Measurements from ENCODE around the gene TPM2. TPM values are rescaled to one million over a fixed set of nuclear protein-coding genes. Genes with fewer than 3 reads are reported as not detected.

TPM2 gene
- total RNA-seq, 2 experiments from 2014 or later, result 4.9 to 6.6 TPM

DNA sequence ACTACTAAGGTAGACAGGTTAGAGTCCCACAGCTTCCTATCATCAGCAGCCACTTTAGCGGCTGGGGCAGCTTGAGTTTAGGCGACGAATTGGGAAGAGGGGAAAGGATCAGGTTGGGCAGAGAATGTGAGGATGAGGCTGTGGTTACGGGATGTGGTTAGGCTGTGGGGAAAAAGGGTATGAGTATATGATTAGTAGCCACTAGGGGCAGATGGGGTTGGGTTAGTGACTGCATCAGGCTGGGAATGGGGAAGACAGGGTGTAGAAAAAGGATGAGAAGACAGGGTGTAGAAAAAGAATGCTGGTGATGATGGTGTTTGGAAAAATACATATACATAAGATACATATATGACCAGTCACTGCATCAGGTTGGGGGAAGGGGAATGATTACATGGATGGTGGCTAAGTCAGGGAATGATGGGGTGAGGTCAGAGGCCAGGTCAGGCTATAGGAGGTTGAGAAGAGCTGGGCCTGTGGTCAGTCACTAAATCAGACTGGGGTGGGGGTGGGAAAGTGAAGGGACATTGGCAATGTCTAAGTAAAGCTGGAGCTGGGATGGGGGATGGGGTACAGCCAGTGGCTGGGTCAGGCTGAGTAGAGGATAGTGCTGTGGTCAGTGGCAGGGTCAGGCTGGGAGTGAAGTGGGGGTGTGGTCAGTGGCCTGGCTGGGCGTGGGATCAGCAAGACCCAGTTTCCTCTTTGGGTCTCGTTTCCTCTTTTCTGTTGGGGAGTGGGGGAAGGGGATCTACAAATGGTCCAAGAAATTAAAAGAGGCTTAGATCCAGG lies 40.2 kb upstream of the TPM2 start:
- intact Hi-C loops (cut with micrococcal nuclease), result no loop called here
- H3K36me3 Mint-ChIP-seq (ENCODE audit: low read depth), result peaks cover 4% of the 10 kb centered on the region

DNA sequence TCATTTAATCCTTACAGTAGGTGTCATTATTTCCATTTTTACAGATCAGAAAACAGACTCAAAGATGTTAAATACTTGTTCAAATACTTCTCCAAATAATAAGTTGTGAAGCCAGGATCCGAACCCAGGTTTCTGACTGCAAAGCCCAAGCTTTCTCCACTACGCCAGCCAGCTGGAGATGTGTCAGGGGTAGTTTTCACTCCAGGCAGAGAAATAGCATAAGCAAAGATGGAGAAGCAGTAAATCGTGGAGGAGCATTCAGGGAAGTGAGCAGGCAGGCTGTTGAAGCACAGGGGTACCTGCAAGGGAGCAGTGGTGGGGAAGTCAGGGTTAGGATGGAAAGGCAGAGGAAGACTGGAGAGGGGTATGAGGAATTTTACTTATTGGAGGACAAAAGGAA lies 39.4 kb upstream of the TPM2 start:
- no peak overlapping the region for H3K27ac Mint-ChIP-seq
- H3K36me3 Mint-ChIP-seq (ENCODE audit: low read depth), result peaks cover 11% of the 10 kb centered on the region
- peaks cover 12% of the 10 kb centered on the region for H3K4me1 Mint-ChIP-seq (ENCODE audit: low read depth)
- CTCF ChIA-PET, result interaction anchor here (0.6 to 8.9 kb wide), 17 partner anchors 12 to 174 kb away, joined by 3 to 68 read pairs (median 4); partner anchors contain the start of genes ARHGEF39, GBA2, RGP1 and SPAG8
- no peak overlapping the region for H3K4me3 Mint-ChIP-seq
- intact Hi-C loops (cut with micrococcal nuclease), result no loop called here
- no peak for DNase-seq
- no peaks in the 10 kb centered on the region for H3K9me3 Mint-ChIP-seq
- H3K27me3 Mint-ChIP-seq (ENCODE audit: low read depth), result no peaks in the 10 kb centered on the region

More for the DNA sequence above, 40.2 kb upstream of the TPM2 start:
- peak; percentile 65 for DNase-seq
- peaks cover 16% of the 10 kb centered on the region for H3K4me1 Mint-ChIP-seq (ENCODE audit: low read depth)
- peak overlapping the region; percentile 84 for H3K4me3 Mint-ChIP-seq
- H3K27me3 Mint-ChIP-seq (ENCODE audit: low read depth), result no peaks in the 10 kb centered on the region
- CTCF ChIA-PET, result interaction anchor here (0.6 to 8.9 kb wide), 21 partner anchors 10 to 250 kb away, joined by 3 to 68 read pairs (median 4); partner anchors contain the start of genes ARHGEF39 and SPAG8
- H3K9me3 Mint-ChIP-seq, result no peaks in the 10 kb centered on the region
- H3K27ac Mint-ChIP-seq, result peak overlapping the region; percentile 56

DNA sequence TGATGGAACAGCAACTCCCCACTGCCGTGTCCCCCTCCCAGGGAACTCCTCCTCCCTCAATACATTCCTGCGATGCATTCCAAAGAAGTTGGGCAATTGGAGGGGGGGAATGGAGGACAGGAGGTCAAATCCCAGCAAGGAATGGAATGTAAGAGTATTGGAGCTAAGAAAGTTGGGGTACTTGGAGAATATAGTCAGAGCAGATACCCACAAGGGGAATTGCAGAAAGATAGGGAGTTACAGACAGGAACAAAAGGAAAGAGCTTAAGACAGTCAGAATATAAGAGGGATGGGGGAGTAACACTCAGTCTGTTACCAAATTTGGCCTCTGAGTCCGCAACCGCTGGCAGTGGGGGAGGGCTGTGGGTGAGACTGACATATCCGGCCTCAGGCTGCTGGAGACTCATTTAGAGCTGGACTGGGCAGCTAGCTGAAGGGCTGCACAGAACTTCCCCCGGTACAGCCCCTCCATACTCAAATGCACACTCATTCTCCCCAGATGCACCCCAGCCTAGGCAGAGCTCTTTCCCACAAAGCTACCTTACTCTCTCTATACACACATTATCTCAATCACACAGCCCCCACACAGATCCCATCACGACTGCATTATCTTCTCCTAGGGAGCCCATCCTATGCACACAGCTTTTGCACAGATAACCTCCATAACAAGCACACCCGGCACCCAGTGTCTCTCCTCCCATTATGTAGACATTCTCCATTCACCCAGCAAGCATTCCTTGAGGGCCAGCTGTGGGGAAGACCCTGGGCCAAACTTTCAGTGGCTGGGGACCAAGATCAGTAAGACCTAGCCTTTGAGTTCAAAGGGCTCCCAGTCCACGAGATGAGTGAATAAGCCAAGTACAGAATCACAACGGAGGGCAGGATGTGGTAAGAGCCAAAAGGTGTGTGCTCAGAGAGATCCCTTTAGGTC lies 38.6 kb upstream of the TPM2 start:
- H3K4me1 Mint-ChIP-seq (ENCODE audit: low read depth), result peaks cover 5% of the 10 kb centered on the region
- intact Hi-C loops (cut with micrococcal nuclease), result loop anchor here (1.0 kb wide), 2 partner anchors 70 to 616 kb away; partner anchors contain the start of genes CCDC107 and RMRP
- DNase-seq, result peak; percentile 75
- CTCF ChIA-PET, result interaction anchor here (0.6 to 8.9 kb wide), 31 partner anchors 8 to 175 kb away, joined by 3 to 68 read pairs (median 4); partner anchors contain the start of genes ARHGEF39, CCDC107, GBA2 and RGP1
- H3K27me3 Mint-ChIP-seq (ENCODE audit: low read depth), result no peaks in the 10 kb centered on the region
- H3K36me3 Mint-ChIP-seq (ENCODE audit: low read depth), result peaks cover 15% of the 10 kb centered on the region
- no peak overlapping the region for H3K4me3 Mint-ChIP-seq
- H3K9me3 Mint-ChIP-seq, result no peaks in the 10 kb centered on the region
- H3K27ac Mint-ChIP-seq, result no peak overlapping the region

DNA sequence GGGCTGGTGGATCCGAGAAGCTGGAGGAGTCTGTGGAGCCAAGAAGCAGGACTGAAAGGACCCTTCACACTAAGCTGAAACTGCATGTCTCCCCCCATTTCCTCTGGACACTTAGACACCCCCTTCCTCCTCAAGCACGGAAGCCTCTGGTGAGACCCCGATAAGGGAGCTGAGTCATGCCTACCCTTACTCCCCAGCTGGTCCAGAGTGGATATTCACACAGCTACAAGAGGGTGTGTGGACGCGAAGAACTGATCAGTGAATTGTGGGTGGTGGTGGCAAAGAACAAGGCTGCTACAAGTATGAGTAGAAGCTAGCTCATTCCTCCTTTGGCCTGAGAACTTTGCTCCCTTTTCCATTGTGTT lies 37.9 kb upstream of the TPM2 start:
- intact Hi-C loops (cut with micrococcal nuclease), result loop anchor here (1.0 kb wide), 2 partner anchors 69 to 615 kb away; partner anchors contain the start of genes CCDC107 and RMRP
- H3K27me3 Mint-ChIP-seq (ENCODE audit: low read depth), result no peaks in the 10 kb centered on the region
- no peak overlapping the region for H3K27ac Mint-ChIP-seq
- CTCF ChIA-PET, result interaction anchor here (0.9 to 8.9 kb wide), 19 partner anchors 8 to 118 kb away, joined by 3 to 68 read pairs (median 7); partner anchors contain the start of genes ARHGEF39, CCDC107, GBA2 and RGP1
- H3K4me1 Mint-ChIP-seq (ENCODE audit: low read depth), result no peaks in the 10 kb centered on the region
- H3K4me3 Mint-ChIP-seq, result no peak overlapping the region
- peaks cover 17% of the 10 kb centered on the region for H3K36me3 Mint-ChIP-seq (ENCODE audit: low read depth)
- no peak for DNase-seq
- H3K9me3 Mint-ChIP-seq, result no peaks in the 10 kb centered on the region

DNA sequence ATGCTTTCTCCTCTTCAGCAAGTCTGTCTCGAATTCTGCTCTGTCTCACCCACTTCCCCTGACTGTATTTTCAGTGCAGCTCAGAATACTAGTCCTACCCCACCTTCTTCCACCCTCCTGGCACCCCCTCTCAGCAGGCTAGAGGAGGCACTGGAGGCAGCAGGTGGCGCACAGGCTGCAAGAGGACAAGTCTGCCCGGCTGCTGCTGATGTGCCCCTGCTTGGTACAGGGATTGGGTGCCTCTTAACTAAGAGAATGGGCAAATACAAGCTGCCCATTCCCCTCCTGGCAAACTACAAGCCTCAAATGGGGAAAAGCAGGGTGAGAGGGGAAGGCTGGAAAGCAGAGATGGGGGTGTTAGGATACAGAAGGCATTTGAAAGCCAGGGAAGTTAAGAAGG lies 37.2 kb upstream of the TPM2 start:
- H3K4me3 Mint-ChIP-seq, result no peak overlapping the region
- CTCF ChIA-PET, result interaction anchor here (0.6 to 8.9 kb wide), 14 partner anchors 9 to 123 kb away, joined by 3 to 68 read pairs (median 9); partner anchors contain the start of genes ARHGEF39, CCDC107, GBA2 and RGP1
- peak; percentile 57 for DNase-seq
- H3K36me3 Mint-ChIP-seq (ENCODE audit: low read depth), result peaks cover 19% of the 10 kb centered on the region
- peak overlapping the region; percentile 14 for H3K27ac Mint-ChIP-seq
- H3K4me1 Mint-ChIP-seq (ENCODE audit: low read depth), result no peaks in the 10 kb centered on the region
- H3K27me3 Mint-ChIP-seq (ENCODE audit: low read depth), result no peaks in the 10 kb centered on the region
- intact Hi-C loops (cut with micrococcal nuclease), result no loop called here
- no peaks in the 10 kb centered on the region for H3K9me3 Mint-ChIP-seq

DNA sequence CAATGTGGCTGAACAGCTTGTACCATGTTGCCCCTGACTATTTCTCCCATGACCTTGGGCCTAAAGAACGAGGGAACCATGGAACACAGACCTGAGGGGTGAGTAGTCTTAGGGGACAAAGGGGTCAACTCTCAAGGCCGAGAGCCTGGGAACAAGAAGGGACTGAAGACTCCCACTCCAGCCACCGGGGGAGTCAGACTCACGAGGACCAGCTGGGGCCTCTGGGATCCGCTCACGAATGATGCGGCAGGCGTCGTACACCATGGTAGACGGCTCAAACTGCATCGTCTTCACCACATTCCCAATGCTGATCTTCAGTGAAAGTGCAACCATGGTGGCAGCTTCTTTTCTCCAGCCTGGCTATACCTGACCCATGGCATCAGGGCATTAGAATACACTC lies 35.6 kb upstream of the TPM2 start:
- no peaks in the 10 kb centered on the region for H3K4me1 Mint-ChIP-seq (ENCODE audit: low read depth)
- H3K36me3 Mint-ChIP-seq (ENCODE audit: low read depth), result peaks cover 23% of the 10 kb centered on the region
- CTCF ChIA-PET, result interaction anchor here (8.9 kb wide), 1 partner anchor 28 kb away, joined by 68 read pairs; no protein-coding TSS in a partner anchor

DNA sequence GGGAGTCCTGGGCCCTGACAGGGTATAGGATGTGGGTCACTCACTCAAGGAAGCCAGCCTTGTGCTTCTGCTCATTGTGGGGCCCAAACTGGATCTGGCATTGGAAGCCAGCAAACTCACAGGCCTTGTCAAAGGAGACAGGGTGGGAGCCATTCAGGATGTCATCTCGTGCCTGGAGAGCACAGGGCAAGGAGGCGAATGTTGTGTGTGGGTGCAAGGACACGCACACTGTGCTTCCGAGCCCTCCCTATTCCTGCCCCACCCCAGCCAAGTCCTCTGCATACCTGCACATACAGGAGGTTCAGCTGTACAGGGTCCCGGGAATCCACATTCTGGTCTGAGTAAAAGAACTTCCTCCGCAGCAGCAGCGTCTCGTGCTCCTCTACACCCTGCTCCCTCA lies 34.2 kb upstream of the TPM2 start:
- intact Hi-C loops (cut with micrococcal nuclease), result no loop called here
- Mint-ChIP-seq H3K36me3 (ENCODE audit: low read depth) (peaks cover 31% of the 10 kb centered on the region), H3K27me3 (ENCODE audit: low read depth) (no peaks in the 10 kb centered on the region), H3K4me1 (ENCODE audit: low read depth) (no peaks in the 10 kb centered on the region), H3K27ac (no peak overlapping the region), H3K4me3 (no peak overlapping the region), H3K9me3 (no peaks in the 10 kb centered on the region)
- no peak for DNase-seq
- CTCF ChIA-PET, result interaction anchor here (0.6 to 1.6 kb wide), 2 partner anchors 17 to 28 kb away, joined by 3 read pairs; no protein-coding TSS in a partner anchor

More for the DNA sequence above, 35.6 kb upstream of the TPM2 start:
- intact Hi-C loops (cut with micrococcal nuclease), result no loop called here
- H3K27me3 Mint-ChIP-seq (ENCODE audit: low read depth), result no peaks in the 10 kb centered on the region
- H3K9me3 Mint-ChIP-seq, result no peaks in the 10 kb centered on the region
- no peak for DNase-seq
- no peak overlapping the region for H3K4me3 Mint-ChIP-seq
- no peak overlapping the region for H3K27ac Mint-ChIP-seq

DNA sequence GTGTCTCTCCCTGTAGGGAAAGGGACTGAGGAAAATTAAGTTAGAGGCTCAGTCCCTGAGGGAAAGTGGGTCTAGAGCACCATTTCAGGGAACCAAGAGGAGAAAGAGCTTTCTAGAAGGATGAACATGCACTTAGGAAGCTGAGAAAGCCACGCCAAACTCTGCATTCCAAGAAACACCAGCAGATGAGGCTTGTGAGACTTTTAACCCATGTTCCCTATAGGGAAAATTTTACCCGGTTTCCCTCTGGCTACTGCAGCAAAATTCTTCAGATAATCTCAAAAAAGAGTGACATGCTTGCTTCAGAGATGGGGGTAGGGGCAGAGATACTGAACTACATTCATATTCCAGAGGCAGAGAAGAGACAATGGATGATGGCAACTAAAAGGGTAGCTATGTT lies 33.7 kb upstream of the TPM2 start:
- H3K9me3 Mint-ChIP-seq, result no peaks in the 10 kb centered on the region

DNA sequence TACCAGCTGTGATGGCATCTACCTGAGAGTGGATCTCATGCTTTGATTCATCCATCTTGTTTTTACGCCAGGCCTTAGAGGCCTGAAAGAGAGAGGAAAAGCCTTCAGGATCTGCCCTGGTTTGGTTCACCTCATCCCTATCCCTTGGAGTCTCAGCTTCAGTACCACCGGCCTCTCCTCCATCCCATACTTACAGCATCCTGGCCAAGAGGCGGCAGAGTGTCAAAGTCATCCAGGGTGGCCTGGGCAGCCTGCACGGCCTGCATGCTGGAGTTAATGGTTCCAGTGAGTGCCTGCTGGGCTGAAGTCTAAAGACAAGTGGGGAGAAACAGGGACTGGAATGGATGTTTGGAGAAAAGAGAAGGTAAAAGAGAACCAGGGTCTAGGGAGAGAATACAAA lies 29.8 kb upstream of the TPM2 start:
- intact Hi-C loops (cut with micrococcal nuclease), result no loop called here
- no peak for DNase-seq
- Mint-ChIP-seq H3K9me3 (no peaks in the 10 kb centered on the region), H3K36me3 (ENCODE audit: low read depth) (peaks cover 44% of the 10 kb centered on the region), H3K27me3 (ENCODE audit: low read depth) (no peaks in the 10 kb centered on the region), H3K4me1 (ENCODE audit: low read depth) (no peaks in the 10 kb centered on the region), H3K4me3 (no peak overlapping the region), H3K27ac (no peak overlapping the region)
- CTCF ChIA-PET, result interaction anchor here (1.7 to 2.9 kb wide), 2 partner anchors 11 to 23 kb away, joined by 4 to 13 read pairs; no protein-coding TSS in a partner anchor

More for the DNA sequence above, 33.7 kb upstream of the TPM2 start:
- intact Hi-C loops (cut with micrococcal nuclease), result no loop called here
- no peaks in the 10 kb centered on the region for H3K4me1 Mint-ChIP-seq (ENCODE audit: low read depth)
- H3K36me3 Mint-ChIP-seq (ENCODE audit: low read depth), result peaks cover 32% of the 10 kb centered on the region
- CTCF ChIA-PET, result interaction anchor here (0.6 to 1.6 kb wide), 3 partner anchors 18 to 65 kb away, joined by 3 read pairs; partner anchors contain the start of gene CCDC107
- no peak overlapping the region for H3K27ac Mint-ChIP-seq
- no peak for DNase-seq
- H3K27me3 Mint-ChIP-seq (ENCODE audit: low read depth), result no peaks in the 10 kb centered on the region
- H3K4me3 Mint-ChIP-seq, result no peak overlapping the region

DNA sequence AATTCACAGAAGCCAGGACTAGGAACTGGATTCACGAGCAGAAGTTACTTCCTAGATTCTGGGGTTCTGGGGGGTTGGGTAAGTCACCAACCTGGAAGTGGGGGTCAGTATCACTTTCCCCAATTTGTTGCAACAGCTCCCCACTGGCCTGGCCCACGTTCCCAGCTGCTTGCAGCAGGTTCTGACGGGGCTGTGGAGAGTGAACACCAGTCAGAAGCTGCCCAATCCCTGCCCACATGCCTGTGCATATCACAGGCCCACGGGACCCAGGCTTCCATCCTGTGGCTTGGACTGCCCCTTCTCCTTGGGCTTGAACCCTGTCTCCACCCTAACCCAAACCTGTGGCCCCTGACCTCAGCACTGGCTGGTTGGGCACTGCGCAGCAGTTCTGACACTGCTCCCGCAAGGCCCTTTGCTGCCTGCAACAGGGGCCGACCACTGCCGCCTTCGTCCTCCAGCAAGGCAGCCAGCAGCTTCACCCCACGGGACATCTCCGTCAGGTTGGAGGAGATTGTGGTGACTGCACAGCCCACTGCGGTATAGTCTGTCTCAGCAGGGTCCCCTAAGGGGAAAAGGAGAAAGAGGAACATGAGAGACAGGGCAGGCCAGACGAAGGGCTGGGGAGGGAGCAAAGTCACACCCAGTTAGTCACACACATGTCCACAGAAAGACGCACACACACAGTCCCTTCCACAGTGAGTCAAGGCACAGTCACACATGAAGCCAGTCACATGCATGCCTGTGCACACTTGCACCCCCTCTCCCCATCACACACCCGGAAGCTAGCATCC lies 29.2 kb upstream of the TPM2 start:
- DNase-seq, result no peak
- CTCF ChIA-PET, result interaction anchor here (0.7 to 2.9 kb wide), 2 partner anchors 16 to 23 kb away, joined by 3 to 13 read pairs; no protein-coding TSS in a partner anchor
- intact Hi-C loops (cut with micrococcal nuclease), result no loop called here
- H3K4me3 Mint-ChIP-seq, result no peak overlapping the region
- H3K9me3 Mint-ChIP-seq, result no peaks in the 10 kb centered on the region
- H3K4me1 Mint-ChIP-seq (ENCODE audit: low read depth), result no peaks in the 10 kb centered on the region
- no peak overlapping the region for H3K27ac Mint-ChIP-seq
- H3K27me3 Mint-ChIP-seq (ENCODE audit: low read depth), result no peaks in the 10 kb centered on the region
- peaks cover 44% of the 10 kb centered on the region for H3K36me3 Mint-ChIP-seq (ENCODE audit: low read depth)

Data from activated naive CD4-positive, alpha-beta T cell treated with anti-CD3 and anti-CD28 coated beads for 36 hours (primary cell).